Embryonic facial prominence (tissue), 1 donor: ENCODE results near the gene ENOPH1.

Experiments
- DNase-seq: peaks from one replicate; pipeline ENCODE4 v3.0.0-alpha.2; 2016; ENCODE audit errors: extremely low spot score

Gene ENOPH1

DNA sequence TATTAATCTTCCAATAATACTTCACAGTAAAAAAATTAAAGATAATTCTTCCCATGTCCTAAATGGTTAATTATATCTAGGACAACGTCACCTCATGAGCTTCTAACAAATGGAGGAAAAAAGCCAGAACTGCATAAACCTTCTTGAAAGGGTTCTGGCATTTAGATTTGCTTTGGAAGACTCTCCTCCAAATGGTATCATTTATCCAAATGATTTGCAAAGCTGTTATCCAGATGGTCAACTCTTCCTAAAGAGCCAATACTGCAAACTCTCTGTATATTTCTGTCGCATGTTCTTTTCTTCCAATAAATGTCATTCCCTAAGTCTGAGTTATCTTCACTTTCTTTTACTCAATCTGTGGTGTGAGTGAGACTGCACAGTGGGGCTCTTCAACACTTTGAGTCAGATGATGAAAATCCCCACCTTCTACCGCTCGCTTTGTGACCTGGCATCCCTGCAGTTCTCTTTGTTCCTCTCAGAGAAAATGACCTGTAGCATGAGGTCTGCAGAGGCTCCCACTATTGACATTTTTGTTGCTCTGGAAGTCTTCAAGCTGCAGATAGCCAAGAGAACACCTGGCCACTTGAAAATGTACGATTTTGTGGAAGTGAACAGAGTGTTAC, 78.5 kb downstream of the ENOPH1 start:
- no peak for DNase-seq

DNA sequence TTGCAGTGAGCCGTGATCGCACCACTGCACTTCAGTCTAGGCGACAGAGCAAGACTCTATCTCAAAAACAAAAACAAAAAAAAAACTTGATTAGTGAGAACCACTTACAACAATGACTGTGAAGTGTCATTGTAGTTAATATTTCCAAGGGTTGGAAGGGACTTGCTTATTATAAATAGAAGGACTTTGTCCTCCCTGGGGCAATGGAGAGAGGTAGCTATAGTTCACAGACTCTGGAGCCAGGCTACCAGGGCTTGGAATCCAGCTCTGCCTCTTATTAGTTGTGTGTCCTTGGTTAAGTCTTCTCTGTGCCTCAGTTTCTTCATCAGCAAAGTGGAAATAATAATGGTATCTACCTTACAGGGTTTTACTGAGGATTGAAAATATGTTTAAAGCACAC, 79.8 kb downstream of the ENOPH1 start:
- no peak for DNase-seq
